Psoas muscle (tissue), 8 donors: Measurements from ENCODE around the gene TPP2. TPM values are rescaled to one million over a fixed set of nuclear protein-coding genes. Genes with fewer than 3 reads are reported as not detected.

Source experiments
- ATAC-seq, 4 donors: fragments of 200-7000 bp; cut with Tn5 transposase; one replicate each; pipeline ENCODE4 v1.9.1; 2020; ENCODE audit warnings: moderate library complexity in 3 of 4, mild to moderate bottlenecking in 2 of 4
- DNase-seq, 2 donors: peaks; one replicate each; pipeline ENCODE4 v3.0.0-alpha.2; 2020
- H3K27ac ChIP-seq: fragments of 200-600 bp; one replicate; pipeline ENCODE4 v1.8.0; 2022
- H3K27me3 ChIP-seq, 3 donors: fragments of 200-600 bp in 1 of 3; one replicate each; pipeline versions ENCODE4 v1.6.1 to v1.8.0; 2013 to 2022; ENCODE audit warnings: low read length in 2 of 3, mild to moderate bottlenecking in 2 of 3, moderate library complexity in 1 of 3; ENCODE audit not compliant: insufficient read depth in 3 of 3
- H3K36me3 ChIP-seq, 2 donors: fragments of 200-600 bp in 1 of 2; one replicate each; pipeline versions ENCODE4 v1.6.1 to v1.8.0; 2013 to 2022; ENCODE audit warnings: low read depth in 1 of 2, mild to moderate bottlenecking in 1 of 2, moderate library complexity in 1 of 2; ENCODE audit not compliant: insufficient read depth in 1 of 2
- H3K4me1 ChIP-seq: fragments of 200-600 bp; one replicate; pipeline ENCODE4 v1.8.0; 2022
- H3K4me3 ChIP-seq: fragments of 200-600 bp; one replicate; pipeline ENCODE4 v1.8.0; 2022; ENCODE audit warnings: mild to moderate bottlenecking
- H3K9me3 ChIP-seq: fragments of 200-600 bp; one replicate; pipeline ENCODE4 v1.8.0; 2022
- CTCF ChIP-seq: fragments of 200-600 bp; IDR thresholded peaks from one replicate; pipeline ENCODE4 v1.8.0; 2022; ENCODE audit warnings: antibody characterized with exemption
- WGBS, 3 donors: extraction: QIAGEN DNeasy Blood & Tissue Kit; methylation state at CpG; one replicate each; pipeline versions ENCODE4 v1.1.6 to v1.1.7; 2013; 5-methylcytosine and 5-hydroxymethylcytosine counted together
- intact Hi-C, 2 donors: fragments of 100-400 bp; cut with DNase I; formaldehyde crosslinking; loops; one replicate each; pipeline versions ENCODE4 v1.11.0 to v1.14.2; 2022
- polyA plus RNA-seq, 3 donors: library from polyadenylated mRNA; stranded (reverse); fragments of 200-250 nt; gene quantifications; one replicate each; pipeline ENCODE4 v1.2.3, GENCODE V29; 2013
- total RNA-seq, 4 donors: library from RNA; stranded (reverse); fragmentation: NEBNext Ultra II Directional in 2 of 4; extraction: Animal tissue kit (Norgen Biotek cat#: 25700) in 2 of 4; gene quantifications; one replicate each; pipeline versions ENCODE4 v1.2.1 to v1.2.4, GENCODE V29; 2021 to 2023
- donor health status: healthy with polysubstance abuse.
- donor health status: DM: no; HTN: no; CAD: no; lungs with moderate emphysema.
- donor health status: Bipolar disorder and iron deficiency.
- donor health status: healthy.
- donor health status: DM: yes; HTN: yes; CAD: no.
- donor health status: DM: no; HTN: no; CAD: no.
- donor health status: DM: no; HTN: no; CAD: no.
- donor health status: DM: yes; HTN: yes; CAD: no.

TPP2 gene
- total and polyA plus RNA-seq, 7 donors, result 22.1 to 45.6 (median 40.3) TPM

GRCh38 chr13:102721800-102722231 is 125.0 kb downstream of the TPP2 start:
- Histone ChIP-seq H3K9me3 (no peaks in the 10 kb centered on the region), H3K27me3 (no peaks in the 10 kb centered on the region), H3K27ac (peak overlapping the region; percentile 81), H3K4me3 (no peak overlapping the region), H3K36me3 (no peaks in the 10 kb centered on the region), H3K4me1 (peaks cover 6% of the 10 kb centered on the region)
- ATAC-seq (peak; percentile 64 to 76 (median 74)), DNase-seq (peak; percentile 20 to 70)
- TF ChIP-seq CTCF, result no peak
- intact Hi-C loops, result no loop called here
- WGBS, 3 donors, result 38 to 77% (median 48%) methylated on average over 1 of the region's 1 CpG

DNA sequence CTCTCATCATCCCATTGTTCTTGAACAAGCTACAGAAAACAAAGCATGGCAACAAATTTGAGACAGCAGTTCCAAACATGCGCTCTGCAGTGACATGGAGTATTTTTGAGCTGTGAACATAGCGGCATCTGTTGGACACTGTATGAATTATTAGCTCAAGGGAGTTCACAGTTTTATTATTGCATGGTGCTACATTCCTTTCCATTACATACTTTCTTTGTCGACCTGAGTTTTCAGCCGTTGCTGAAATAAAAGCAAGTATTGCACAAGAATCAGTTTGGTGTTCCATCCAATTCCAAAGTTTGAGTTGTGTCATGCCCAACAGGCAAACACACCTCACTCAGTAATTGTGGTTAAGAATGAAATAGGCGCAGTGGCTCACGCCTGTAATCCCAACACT is 128.1 kb downstream of the TPP2 start:
- WGBS, 3 donors, result 48 to 59% (median 56%) methylated on average over 6 of the region's 6 CpGs
- no peak for DNase-seq
- intact Hi-C loops, result loop anchor here (2.0 kb wide), 1 partner anchor 144 kb away; no protein-coding TSS in a partner anchor
- Histone ChIP-seq H3K4me1 (peaks cover 6% of the 10 kb centered on the region), H3K36me3 (no peaks in the 10 kb centered on the region), H3K27me3 (no peaks in the 10 kb centered on the region), H3K27ac (no peak overlapping the region), H3K4me3 (no peak overlapping the region), H3K9me3 (no peaks in the 10 kb centered on the region)
- peak; percentile 60 to 73 (median 66) for ATAC-seq
- TF ChIP-seq CTCF, result peak; percentile 63

DNA sequence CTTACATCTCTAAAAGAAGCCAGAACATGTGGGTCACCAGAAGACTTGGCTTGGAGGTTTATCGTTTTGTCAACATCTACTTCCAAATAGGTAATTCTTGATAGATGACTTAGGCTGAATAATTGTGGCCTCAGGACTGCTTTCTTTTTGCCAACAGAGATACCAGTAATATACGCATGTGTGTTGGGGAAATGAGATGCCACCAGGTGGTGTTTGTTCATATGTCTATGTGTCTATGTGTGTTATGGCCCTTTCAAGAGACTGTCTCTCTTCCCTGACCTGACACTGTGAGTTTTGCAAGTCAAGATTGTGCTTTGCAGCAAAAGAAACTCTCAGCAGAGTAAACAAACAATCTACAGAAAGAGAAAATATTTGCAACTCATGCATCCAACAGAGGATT is 129.6 kb downstream of the TPP2 start:
- no peaks in the 10 kb centered on the region for H3K36me3 ChIP-seq
- H3K9me3 ChIP-seq, result no peaks in the 10 kb centered on the region
- ATAC-seq, result no peak
- intact Hi-C loops, result no loop called here
- no peak overlapping the region for H3K27ac ChIP-seq
- H3K4me3 ChIP-seq, result no peak overlapping the region
- peaks cover 6% of the 10 kb centered on the region for H3K4me1 ChIP-seq
- H3K27me3 ChIP-seq, result no peaks in the 10 kb centered on the region
- no peak for TF ChIP-seq CTCF
- DNase-seq, result no peak
- WGBS, 3 donors, result 75 to 79% (median 77%) methylated on average over 2 of the region's 2 CpGs

Other genes starting within 250 kb of the TPP2 start
- under 1 TPM in 1 of 4 donors, not detected in 3; 0.02 TPM for gene FGF14, start 194.9 kb upstream of the TPP2 start, total RNA-seq
- gene FGF14, start 194.9 kb upstream of the TPP2 start, polyA plus RNA-seq, result under 1 TPM in 2 of 3 donors, not detected in 1; 0.01 to 0.05 TPM
- 10 to 100 TPM in 1 of 4 donors, 1 to 10 TPM in 2, under 1 TPM in 1; 0.19 to 12.5 (median 2.6) TPM for gene METTL21C, start 98.1 kb downstream of the TPP2 start, total RNA-seq
- under 1 TPM; 0.25 to 0.34 (median 0.31) TPM for gene METTL21C, start 98.1 kb downstream of the TPP2 start, polyA plus RNA-seq
- gene TEX30, start 176.8 kb downstream of the TPP2 start, total RNA-seq, result 1 to 10 TPM; 4.8 to 6.9 (median 6.4) TPM
- 10 to 100 TPM; 16.0 to 20.6 (median 16.6) TPM for gene TEX30, start 176.8 kb downstream of the TPP2 start, polyA plus RNA-seq
- gene POGLUT2, start 202.0 kb downstream of the TPP2 start, total RNA-seq, result 1 to 10 TPM in 1 of 4 donors, under 1 TPM in 3; 0.69 to 1.4 (median 0.87) TPM
- 1 to 10 TPM in 2 of 3 donors, under 1 TPM in 1; 0.96 to 1.9 (median 1.4) TPM for gene POGLUT2, start 202.0 kb downstream of the TPP2 start, polyA plus RNA-seq
- 10 to 100 TPM; 14.9 to 19.9 (median 17.6) TPM for gene BIVM, start 202.1 kb downstream of the TPP2 start, total RNA-seq
- gene BIVM, start 202.1 kb downstream of the TPP2 start, polyA plus RNA-seq, result 10 to 100 TPM in 2 of 3 donors, 1 to 10 TPM in 1; 7.9 to 24.6 (median 10.9) TPM
- 10 to 100 TPM; 21.0 to 31.0 (median 27.4) TPM for gene ERCC5, start 249.0 kb downstream of the TPP2 start, total RNA-seq
- 10 to 100 TPM; 13.5 to 37.4 (median 23.3) TPM for gene ERCC5, start 249.0 kb downstream of the TPP2 start, polyA plus RNA-seq